ENCODE measurements around the gene TMEM79.

TMEM79 gene

GRCh38 chr1:156276966-156277381, 7.2 kb upstream of the TMEM79 start:
- no peak for TF ChIP-seq CTCF (IDR thresholded peaks at IDR 0.05; ENCODE audit: low read depth, low read length)
- no peak overlapping the region for H3K4me3 ChIP-seq (replicated peaks in 1 of 2; ENCODE audit: low read depth in 2 of 2, low read length in 2 of 2)
- peak; percentile 49 to 57 for DNase-seq (ENCODE audit: low read depth in 2 of 2)

DNA sequence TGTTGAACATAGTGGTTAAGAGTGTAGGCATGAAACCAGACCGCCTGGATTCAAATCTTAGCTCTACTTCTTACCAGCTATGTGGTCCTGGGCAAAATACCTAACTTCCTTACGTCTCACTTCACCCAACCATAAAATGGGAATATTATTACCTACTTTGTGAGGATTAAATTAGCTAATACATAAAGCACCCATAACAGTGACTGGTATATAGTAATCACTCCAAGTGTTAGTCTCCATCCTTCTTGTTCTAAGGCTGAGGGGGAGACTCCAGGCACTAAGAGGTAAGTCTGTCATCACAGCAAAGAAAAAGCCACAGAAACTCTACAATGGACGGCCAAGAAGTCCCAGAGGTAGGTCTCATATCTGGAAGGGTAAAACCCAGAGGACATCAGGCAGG, 4.3 kb upstream of the TMEM79 start:
- DNase-seq (ENCODE audit: low read depth in 2 of 2): no peak
- TF ChIP-seq CTCF (IDR thresholded peaks at IDR 0.05; ENCODE audit: low read depth, low read length): no peak
- no peak overlapping the region for H3K4me3 ChIP-seq (replicated peaks in 1 of 2; ENCODE audit: low read depth in 2 of 2, low read length in 2 of 2)

- peak; percentile 9 for TF ChIP-seq CTCF (IDR thresholded peaks at IDR 0.05; ENCODE audit: low read depth, low read length)
- H3K4me3 ChIP-seq (replicated peaks in 1 of 2; ENCODE audit: low read depth in 2 of 2, low read length in 2 of 2): peak overlapping the region; percentile 87 to 90
- DNase-seq (ENCODE audit: low read depth in 2 of 2): peak; percentile 61
Observed at GRCh38 chr1:156281281-156281680, 2.8 kb upstream of the TMEM79 start.

GRCh38 chr1:156281693-156282478, 2.2 kb upstream of the TMEM79 start:
- H3K4me3 ChIP-seq (replicated peaks in 1 of 2; ENCODE audit: low read depth in 2 of 2, low read length in 2 of 2): peak overlapping the region; percentile 87 to 90
- DNase-seq (ENCODE audit: low read depth in 2 of 2): peak; percentile 25 to 28
- no peak for TF ChIP-seq CTCF (IDR thresholded peaks at IDR 0.05; ENCODE audit: low read depth, low read length)

DNA sequence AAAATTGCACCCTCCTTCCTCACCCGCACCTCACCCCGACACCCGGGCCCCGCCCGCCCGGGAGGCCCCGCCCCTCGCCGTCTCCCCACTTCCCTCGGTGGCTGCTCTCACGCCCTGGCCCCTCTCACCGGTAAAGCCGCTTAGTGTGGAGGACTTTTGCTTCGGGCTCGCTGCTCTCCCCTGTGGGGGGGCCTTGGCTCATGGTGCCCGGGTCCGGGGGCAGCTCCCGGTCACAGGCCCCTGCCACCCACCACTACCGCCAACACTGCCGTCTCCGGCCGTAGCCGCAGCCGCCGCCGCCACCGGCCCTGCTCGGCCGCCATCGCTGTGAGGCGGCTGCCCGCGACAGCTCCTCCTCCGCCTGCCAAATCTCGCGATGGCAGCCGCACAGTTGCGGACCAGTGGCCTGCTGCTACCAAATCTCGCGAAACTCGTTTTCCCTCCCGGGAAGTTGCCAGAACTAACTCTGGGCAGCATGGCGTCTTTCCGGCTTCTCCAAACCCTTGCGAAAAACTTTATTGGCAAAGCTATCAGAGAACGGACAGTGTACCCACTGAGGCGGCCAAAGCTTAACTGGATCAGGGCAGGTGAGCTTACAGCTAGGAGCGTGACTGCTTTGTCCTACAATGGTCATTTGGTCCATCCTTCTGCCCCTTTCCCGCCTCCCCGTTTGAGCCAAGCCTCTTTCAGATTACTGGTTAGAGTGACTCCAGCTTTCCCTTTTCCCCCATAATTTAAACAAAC, 1.5 kb upstream of the TMEM79 start, which contains the start of gene SMG5:
SMG5 (minus strand) TSS at position 347 of the 744 bp plus-strand sequence; CDS start at position 202, 145 bp downstream.
- TF ChIP-seq CTCF (IDR thresholded peaks at IDR 0.05; ENCODE audit: low read depth, low read length): no peak
- peak; percentile 99 for DNase-seq (ENCODE audit: low read depth in 2 of 2)
- peak within 1 kb of the TSS; percentile 87 to 90 for H3K4me3 ChIP-seq (replicated peaks in 1 of 2; ENCODE audit: low read depth in 2 of 2, low read length in 2 of 2)

DNA sequence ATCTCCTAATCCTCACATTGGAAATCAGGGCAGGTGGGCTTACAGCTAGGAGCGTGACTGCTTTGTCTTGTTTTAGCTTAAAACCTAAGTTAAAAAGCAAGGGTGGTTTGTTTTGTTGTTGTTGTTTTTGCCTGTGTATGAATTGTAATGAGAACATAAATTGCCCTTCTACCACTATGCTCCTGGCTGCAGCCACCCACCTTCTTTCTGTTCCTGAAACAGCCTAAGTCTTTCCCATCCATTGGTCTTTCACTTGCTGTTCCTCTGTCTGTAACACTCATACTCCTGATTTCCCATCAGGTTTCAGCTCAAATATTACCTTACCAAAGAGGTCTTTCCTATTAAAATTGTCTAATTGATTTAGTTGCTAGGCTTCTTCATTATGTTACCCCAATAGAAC, 604 bp upstream of the TMEM79 start:
- no peak for DNase-seq (ENCODE audit: low read depth in 2 of 2)
- H3K4me3 ChIP-seq (replicated peaks in 1 of 2; ENCODE audit: low read depth in 2 of 2, low read length in 2 of 2): peak overlapping the region; percentile 87 to 90
- no peak for TF ChIP-seq CTCF (IDR thresholded peaks at IDR 0.05; ENCODE audit: low read depth, low read length)
